Liver (tissue), 9 donors: ENCODE data around the gene SPHK1. TPM values are rescaled to one million over a fixed set of nuclear protein-coding genes. Genes with fewer than 3 reads are reported as not detected.

Experiments used
- DNase-seq: peaks from one replicate; pipeline ENCODE4 v3.0.0-alpha.2; 2017; ENCODE audit warnings: low spot score
- H3K27ac ChIP-seq, 2 donors: one replicate each; pipeline ENCODE4 v1.7.0; 2013; ENCODE audit warnings: inconsistent platforms in 2 of 2, low read length in 2 of 2, control low read depth in 1 of 2, low read depth in 1 of 2, mild to moderate bottlenecking in 1 of 2
- H3K27me3 ChIP-seq, 4 donors: one replicate each; pipeline versions ENCODE4 v1.6.1 to v1.7.0; 2013; ENCODE audit warnings: low read length in 3 of 4, inconsistent platforms in 1 of 4, mild to moderate bottlenecking in 1 of 4, moderate library complexity in 1 of 4; ENCODE audit not compliant: control insufficient read depth in 4 of 4, insufficient read depth in 4 of 4
- H3K36me3 ChIP-seq, 4 donors: one replicate each; pipeline versions ENCODE4 v1.6.1 to v1.7.0; 2013; ENCODE audit warnings: low read length in 3 of 4, mild to moderate bottlenecking in 3 of 4, low read depth in 1 of 4, moderate library complexity in 1 of 4; ENCODE audit not compliant: control insufficient read depth in 4 of 4, insufficient read depth in 3 of 4
- H3K4me1 ChIP-seq, 4 donors: one replicate each; pipeline versions ENCODE4 v1.6.1 to v1.7.0; 2013; ENCODE audit warnings: low read length in 3 of 4, mild to moderate bottlenecking in 3 of 4, moderate library complexity in 1 of 4; ENCODE audit not compliant: control insufficient read depth in 4 of 4, insufficient read depth in 4 of 4
- H3K4me3 ChIP-seq, 3 donors: one replicate each; pipeline versions ENCODE4 v1.6.1 to v1.7.0; 2013; ENCODE audit warnings: low read length in 3 of 3, control low read depth in 1 of 3, low read depth in 1 of 3, mild to moderate bottlenecking in 1 of 3
- H3K9ac ChIP-seq, 2 donors: one replicate each; pipeline ENCODE4 v1.7.0; 2013; ENCODE audit warnings: low read length in 2 of 2, mild to moderate bottlenecking in 2 of 2, moderate library complexity in 2 of 2, control low read depth in 1 of 2, low read depth in 1 of 2
- H3K9me3 ChIP-seq, 4 donors: one replicate each; pipeline versions ENCODE4 v1.6.1 to v1.7.0; 2013; ENCODE audit warnings: low read length in 3 of 4; ENCODE audit not compliant: control insufficient read depth in 4 of 4
- CTCF ChIP-seq: fragments of 150-350 bp; IDR thresholded peaks from 2 replicates; pipeline ENCODE4 v1.5.1; 2017; ENCODE audit warnings: improper control_type of control experiment, low read depth, low read length; ENCODE audit not compliant: missing input control
- EGR1 ChIP-seq, 2 donors: IDR thresholded peaks; 2 replicates each; pipeline ENCODE4 v1.6.1; 2016 to 2018; ENCODE audit warnings: antibody characterized with exemption in 2 of 2, low read depth in 2 of 2
- FOXA1 ChIP-seq: IDR thresholded peaks from 2 replicates; pipeline ENCODE4 v1.6.1; 2016; ENCODE audit warnings: antibody characterized with exemption
- FOXA2 ChIP-seq: IDR thresholded peaks from 2 replicates; pipeline ENCODE4 v1.6.1; 2016; ENCODE audit warnings: antibody characterized with exemption
- GABPA ChIP-seq, 2 donors: IDR thresholded peaks in 1 of 2; conservative IDR thresholded peaks in 1 of 2; 2 replicates each; pipeline ENCODE4 v1.6.1; 2016; ENCODE audit warnings: antibody characterized with exemption in 2 of 2, mild to moderate bottlenecking in 1 of 2, moderate library complexity in 1 of 2
- HNF4A ChIP-seq, 2 donors: conservative IDR thresholded peaks; 2 replicates each; pipeline ENCODE4 v1.6.1; 2016; ENCODE audit warnings: antibody characterized with exemption in 2 of 2, mild to moderate bottlenecking in 2 of 2
- HNF4G ChIP-seq: IDR thresholded peaks from 2 replicates; pipeline ENCODE4 v1.6.1; 2016; ENCODE audit warnings: antibody characterized with exemption
- JUND ChIP-seq, 2 donors: IDR thresholded peaks; 2 replicates each; pipeline ENCODE4 v1.6.1; 2016; ENCODE audit warnings: antibody characterized with exemption in 2 of 2
- NR2F2 ChIP-seq: IDR thresholded peaks from 2 replicates; pipeline ENCODE4 v1.6.1; 2016; ENCODE audit warnings: antibody characterized with exemption
- RAD21 ChIP-seq, 2 donors: IDR thresholded peaks; 2 replicates each; pipeline ENCODE4 v1.6.1; 2016; ENCODE audit warnings: antibody characterized with exemption in 2 of 2, mild to moderate bottlenecking in 2 of 2
- RXRA ChIP-seq, 2 donors: IDR thresholded peaks; 2 replicates each; pipeline ENCODE4 v1.6.1; 2017 to 2018; ENCODE audit warnings: antibody characterized with exemption in 2 of 2, mild to moderate bottlenecking in 1 of 2
- SP1 ChIP-seq: IDR thresholded peaks from 2 replicates; pipeline ENCODE4 v1.6.1; 2018; ENCODE audit warnings: antibody characterized with exemption, mild to moderate bottlenecking
- YY1 ChIP-seq: IDR thresholded peaks from 2 replicates; pipeline ENCODE4 v1.6.1; 2016; ENCODE audit warnings: antibody characterized with exemption, mild to moderate bottlenecking
- WGBS: extraction: QIAGEN DNeasy Blood & Tissue Kit; methylation state at CpG from one replicate; pipeline ENCODE4 v1.1.7; 2013; 5-methylcytosine and 5-hydroxymethylcytosine counted together
- polyA plus RNA-seq, 2 donors: library from polyadenylated mRNA; stranded (reverse) in 1 of 2; unstranded in 1 of 2; fragments of 200-250 nt in 1 of 2; fragments of >200 nt in 1 of 2; fragmentation: Nextera tagmentation in 1 of 2; extraction: Ambion mirVana in 1 of 2; gene quantifications; one replicate each; pipeline versions ENCODE4 v1.2.1 to v1.2.3, GENCODE V29; 2013 to 2015
- total RNA-seq, 2 donors: library from RNA; depleted of rRNA; stranded (reverse); fragments of >200 nt; gene quantifications; one replicate each; pipeline ENCODE4 v1.2.3, GENCODE V29; 2014
- TF ChIP-seq, protein P1 (sequence below): IDR thresholded peaks from 2 replicates; pipeline ENCODE4 v1.6.1; 2016; ENCODE audit warnings: antibody characterized with exemption
- TF ChIP-seq, protein P2 (sequence below): IDR thresholded peaks from 2 replicates; pipeline ENCODE4 v1.6.1; 2016; ENCODE audit warnings: antibody characterized with exemption, mild to moderate bottlenecking
- TF ChIP-seq, protein P3 (sequence below): IDR thresholded peaks from 2 replicates; pipeline ENCODE4 v1.6.1; 2016; ENCODE audit warnings: antibody characterized with exemption
- TF ChIP-seq, protein P4 (sequence below): IDR thresholded peaks from 2 replicates; pipeline ENCODE4 v1.6.1; 2016; ENCODE audit warnings: antibody characterized with exemption
- donor health status: healthy.
- donor health status: healthy.
- donor health status: healthy.
- donor health status: healthy.
- donor health status: healthy.

The SPHK1 gene
- total and polyA plus RNA-seq, 4 donors, result 0.89 to 11.4 (median 1.1) TPM

GRCh38 chr17:76382351-76382802 is 2.0 kb upstream of the SPHK1 start:
- Histone ChIP-seq H3K27ac (peak overlapping the region in 1 of 2 donors; percentile 67), H3K9ac (no peak overlapping the region), H3K27me3 (no peaks in the 10 kb centered on the region), H3K4me3 (peak overlapping the region in 2 of 3 donors; percentile 1 to 54), H3K4me1 (peaks cover 14 to 40% (median 29%) of the 10 kb centered on the region in 4 donors), H3K9me3 (no peaks in the 10 kb centered on the region), H3K36me3 (no peaks in the 10 kb centered on the region)
- WGBS, result 36% methylated on average over 21 of the region's 21 CpGs
- TF ChIP-seq FOXA2 (no peak), EGR1 (IDR thresholded peaks at IDR 0.05; ENCODE audit: low read depth in 2 of 2) (no peak), SP1 (no peak), RAD21 (IDR thresholded peaks at IDR 0.05) (no peak), FOXA1 (no peak), RXRA (IDR thresholded peaks at IDR 0.05) (no peak), JUND (IDR thresholded peaks at IDR 0.05) (no peak), YY1 (no peak), CTCF (no peak), HNF4A (conservative IDR thresholded peaks at IDR 0.05) (no peak), HNF4G (no peak), GABPA (IDR thresholded peaks at IDR 0.05 in 1 of 2, conservative IDR thresholded peaks at IDR 0.05 in 1 of 2) (no peak), NR2F2 (no peak)
- TF ChIP-seq, protein P1, sequence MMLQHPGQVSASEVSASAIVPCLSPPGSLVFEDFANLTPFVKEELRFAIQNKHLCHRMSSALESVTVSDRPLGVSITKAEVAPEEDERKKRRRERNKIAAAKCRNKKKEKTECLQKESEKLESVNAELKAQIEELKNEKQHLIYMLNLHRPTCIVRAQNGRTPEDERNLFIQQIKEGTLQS, result no peak
- TF ChIP-seq, protein P2, sequence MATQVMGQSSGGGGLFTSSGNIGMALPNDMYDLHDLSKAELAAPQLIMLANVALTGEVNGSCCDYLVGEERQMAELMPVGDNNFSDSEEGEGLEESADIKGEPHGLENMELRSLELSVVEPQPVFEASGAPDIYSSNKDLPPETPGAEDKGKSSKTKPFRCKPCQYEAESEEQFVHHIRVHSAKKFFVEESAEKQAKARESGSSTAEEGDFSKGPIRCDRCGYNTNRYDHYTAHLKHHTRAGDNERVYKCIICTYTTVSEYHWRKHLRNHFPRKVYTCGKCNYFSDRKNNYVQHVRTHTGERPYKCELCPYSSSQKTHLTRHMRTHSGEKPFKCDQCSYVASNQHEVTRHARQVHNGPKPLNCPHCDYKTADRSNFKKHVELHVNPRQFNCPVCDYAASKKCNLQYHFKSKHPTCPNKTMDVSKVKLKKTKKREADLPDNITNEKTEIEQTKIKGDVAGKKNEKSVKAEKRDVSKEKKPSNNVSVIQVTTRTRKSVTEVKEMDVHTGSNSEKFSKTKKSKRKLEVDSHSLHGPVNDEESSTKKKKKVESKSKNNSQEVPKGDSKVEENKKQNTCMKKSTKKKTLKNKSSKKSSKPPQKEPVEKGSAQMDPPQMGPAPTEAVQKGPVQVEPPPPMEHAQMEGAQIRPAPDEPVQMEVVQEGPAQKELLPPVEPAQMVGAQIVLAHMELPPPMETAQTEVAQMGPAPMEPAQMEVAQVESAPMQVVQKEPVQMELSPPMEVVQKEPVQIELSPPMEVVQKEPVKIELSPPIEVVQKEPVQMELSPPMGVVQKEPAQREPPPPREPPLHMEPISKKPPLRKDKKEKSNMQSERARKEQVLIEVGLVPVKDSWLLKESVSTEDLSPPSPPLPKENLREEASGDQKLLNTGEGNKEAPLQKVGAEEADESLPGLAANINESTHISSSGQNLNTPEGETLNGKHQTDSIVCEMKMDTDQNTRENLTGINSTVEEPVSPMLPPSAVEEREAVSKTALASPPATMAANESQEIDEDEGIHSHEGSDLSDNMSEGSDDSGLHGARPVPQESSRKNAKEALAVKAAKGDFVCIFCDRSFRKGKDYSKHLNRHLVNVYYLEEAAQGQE, result no peak
- TF ChIP-seq, protein P3, sequence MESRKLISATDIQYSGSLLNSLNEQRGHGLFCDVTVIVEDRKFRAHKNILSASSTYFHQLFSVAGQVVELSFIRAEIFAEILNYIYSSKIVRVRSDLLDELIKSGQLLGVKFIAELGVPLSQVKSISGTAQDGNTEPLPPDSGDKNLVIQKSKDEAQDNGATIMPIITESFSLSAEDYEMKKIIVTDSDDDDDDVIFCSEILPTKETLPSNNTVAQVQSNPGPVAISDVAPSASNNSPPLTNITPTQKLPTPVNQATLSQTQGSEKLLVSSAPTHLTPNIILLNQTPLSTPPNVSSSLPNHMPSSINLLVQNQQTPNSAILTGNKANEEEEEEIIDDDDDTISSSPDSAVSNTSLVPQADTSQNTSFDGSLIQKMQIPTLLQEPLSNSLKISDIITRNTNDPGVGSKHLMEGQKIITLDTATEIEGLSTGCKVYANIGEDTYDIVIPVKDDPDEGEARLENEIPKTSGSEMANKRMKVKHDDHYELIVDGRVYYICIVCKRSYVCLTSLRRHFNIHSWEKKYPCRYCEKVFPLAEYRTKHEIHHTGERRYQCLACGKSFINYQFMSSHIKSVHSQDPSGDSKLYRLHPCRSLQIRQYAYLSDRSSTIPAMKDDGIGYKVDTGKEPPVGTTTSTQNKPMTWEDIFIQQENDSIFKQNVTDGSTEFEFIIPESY, result no peak
- TF ChIP-seq, protein P4, sequence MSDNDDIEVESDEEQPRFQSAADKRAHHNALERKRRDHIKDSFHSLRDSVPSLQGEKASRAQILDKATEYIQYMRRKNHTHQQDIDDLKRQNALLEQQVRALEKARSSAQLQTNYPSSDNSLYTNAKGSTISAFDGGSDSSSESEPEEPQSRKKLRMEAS, result no peak
- no peak for DNase-seq
